Neural cell (in vitro differentiated cells): ENCODE results near the gene KRT73.

Experiments used
- EP300 ChIP-seq: fragments of 450-650 bp; conservative IDR thresholded peaks from 2 replicates; pipeline ENCODE4 v1.6.1; 2014; ENCODE audit warnings: antibody characterized with exemption, mild to moderate bottlenecking, moderate library complexity; ENCODE audit not compliant: poor library complexity, severe bottlenecking
- EZH2 ChIP-seq: fragments of 200-600, 300-800 bp; shearing (Covaris generic), sonication (generic); IDR thresholded peaks from 2 replicates; pipeline ENCODE4 v1.6.1; 2014; ENCODE audit warnings: antibody characterized with exemption, low read length, borderline replicate concordance, mild to moderate bottlenecking; ENCODE audit not compliant: insufficient read depth, poor library complexity, severe bottlenecking
- MXI1 ChIP-seq: fragments of 450-650 bp; conservative IDR thresholded peaks from 2 replicates; pipeline ENCODE4 v1.6.1; 2014; ENCODE audit warnings: antibody characterized with exemption, mild to moderate bottlenecking; ENCODE audit not compliant: poor library complexity, severe bottlenecking
- POLR2AphosphoS5 ChIP-seq: IDR thresholded peaks from 2 replicates; pipeline ENCODE4 v1.6.1; 2012
- RAD21 ChIP-seq: fragments of 450-650 bp; conservative IDR thresholded peaks from 2 replicates; pipeline ENCODE4 v1.6.1; 2014; ENCODE audit warnings: antibody characterized with exemption, mild to moderate bottlenecking, moderate library complexity
- SMC3 ChIP-seq: fragments of 450-650 bp; conservative IDR thresholded peaks from 2 replicates; pipeline ENCODE4 v1.6.1; 2014; ENCODE audit warnings: antibody characterized with exemption, mild to moderate bottlenecking, moderate library complexity; ENCODE audit not compliant: poor library complexity
- TAF1 ChIP-seq: IDR thresholded peaks from 2 replicates; pipeline ENCODE4 v1.6.1; 2012; ENCODE audit warnings: low read depth
- TF ChIP-seq, protein P1 (sequence below): fragments of 450-650 bp; IDR thresholded peaks from 2 replicates; pipeline ENCODE4 v1.5.1; 2014; ENCODE audit warnings: antibody characterized with exemption, mild to moderate bottlenecking, moderate library complexity; ENCODE audit not compliant: poor library complexity, severe bottlenecking
- TF ChIP-seq, protein P2 (sequence below): IDR thresholded peaks from 2 replicates; pipeline ENCODE4 v1.6.1; 2012; ENCODE audit warnings: borderline replicate concordance

GRCh38 chr12:52636592-52637258, 18.4 kb upstream of the KRT73 start:
- TF ChIP-seq, protein P1, sequence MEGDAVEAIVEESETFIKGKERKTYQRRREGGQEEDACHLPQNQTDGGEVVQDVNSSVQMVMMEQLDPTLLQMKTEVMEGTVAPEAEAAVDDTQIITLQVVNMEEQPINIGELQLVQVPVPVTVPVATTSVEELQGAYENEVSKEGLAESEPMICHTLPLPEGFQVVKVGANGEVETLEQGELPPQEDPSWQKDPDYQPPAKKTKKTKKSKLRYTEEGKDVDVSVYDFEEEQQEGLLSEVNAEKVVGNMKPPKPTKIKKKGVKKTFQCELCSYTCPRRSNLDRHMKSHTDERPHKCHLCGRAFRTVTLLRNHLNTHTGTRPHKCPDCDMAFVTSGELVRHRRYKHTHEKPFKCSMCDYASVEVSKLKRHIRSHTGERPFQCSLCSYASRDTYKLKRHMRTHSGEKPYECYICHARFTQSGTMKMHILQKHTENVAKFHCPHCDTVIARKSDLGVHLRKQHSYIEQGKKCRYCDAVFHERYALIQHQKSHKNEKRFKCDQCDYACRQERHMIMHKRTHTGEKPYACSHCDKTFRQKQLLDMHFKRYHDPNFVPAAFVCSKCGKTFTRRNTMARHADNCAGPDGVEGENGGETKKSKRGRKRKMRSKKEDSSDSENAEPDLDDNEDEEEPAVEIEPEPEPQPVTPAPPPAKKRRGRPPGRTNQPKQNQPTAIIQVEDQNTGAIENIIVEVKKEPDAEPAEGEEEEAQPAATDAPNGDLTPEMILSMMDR, result no peak
- TF ChIP-seq SMC3, result no peak
- TF ChIP-seq EZH2, result no peak
- TF ChIP-seq POLR2AphosphoS5, result no peak
- TF ChIP-seq TAF1, result no peak
- TF ChIP-seq MXI1, result no peak
- no peak for TF ChIP-seq EP300
- no peak for TF ChIP-seq RAD21
- TF ChIP-seq, protein P2, sequence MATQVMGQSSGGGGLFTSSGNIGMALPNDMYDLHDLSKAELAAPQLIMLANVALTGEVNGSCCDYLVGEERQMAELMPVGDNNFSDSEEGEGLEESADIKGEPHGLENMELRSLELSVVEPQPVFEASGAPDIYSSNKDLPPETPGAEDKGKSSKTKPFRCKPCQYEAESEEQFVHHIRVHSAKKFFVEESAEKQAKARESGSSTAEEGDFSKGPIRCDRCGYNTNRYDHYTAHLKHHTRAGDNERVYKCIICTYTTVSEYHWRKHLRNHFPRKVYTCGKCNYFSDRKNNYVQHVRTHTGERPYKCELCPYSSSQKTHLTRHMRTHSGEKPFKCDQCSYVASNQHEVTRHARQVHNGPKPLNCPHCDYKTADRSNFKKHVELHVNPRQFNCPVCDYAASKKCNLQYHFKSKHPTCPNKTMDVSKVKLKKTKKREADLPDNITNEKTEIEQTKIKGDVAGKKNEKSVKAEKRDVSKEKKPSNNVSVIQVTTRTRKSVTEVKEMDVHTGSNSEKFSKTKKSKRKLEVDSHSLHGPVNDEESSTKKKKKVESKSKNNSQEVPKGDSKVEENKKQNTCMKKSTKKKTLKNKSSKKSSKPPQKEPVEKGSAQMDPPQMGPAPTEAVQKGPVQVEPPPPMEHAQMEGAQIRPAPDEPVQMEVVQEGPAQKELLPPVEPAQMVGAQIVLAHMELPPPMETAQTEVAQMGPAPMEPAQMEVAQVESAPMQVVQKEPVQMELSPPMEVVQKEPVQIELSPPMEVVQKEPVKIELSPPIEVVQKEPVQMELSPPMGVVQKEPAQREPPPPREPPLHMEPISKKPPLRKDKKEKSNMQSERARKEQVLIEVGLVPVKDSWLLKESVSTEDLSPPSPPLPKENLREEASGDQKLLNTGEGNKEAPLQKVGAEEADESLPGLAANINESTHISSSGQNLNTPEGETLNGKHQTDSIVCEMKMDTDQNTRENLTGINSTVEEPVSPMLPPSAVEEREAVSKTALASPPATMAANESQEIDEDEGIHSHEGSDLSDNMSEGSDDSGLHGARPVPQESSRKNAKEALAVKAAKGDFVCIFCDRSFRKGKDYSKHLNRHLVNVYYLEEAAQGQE, result no peak
